ENCODE results near the gene ZFHX3.

- no peak for TF ChIP-seq CTCF (IDR thresholded peaks at IDR 0.05 in 8 of 11, conservative IDR thresholded peaks at IDR 0.05 in 3 of 11)
- no peak for TF ChIP-seq POLR2A (IDR thresholded peaks at IDR 0.05)
These were observed 124.2 kb downstream of the ZFHX3 start for GRCh38 chr16:72923757-72924156.
